Measurements from ENCODE around the gene PLGRKT.
"Not testable (repeated sequence)": the region's sequence is repeated elsewhere in the genome, so short reads cannot be mapped to it uniquely, and the experiment has no call there.

PLGRKT gene

GRCh38 chr9:5402217-5402616 is 35.5 kb downstream of the PLGRKT start:
- peaks cover 10% of the 10 kb centered on the region for H3K4me1 ChIP-seq (ENCODE audit: insufficient read depth, low read length, poor library complexity, severe bottlenecking)
- H2AFZ ChIP-seq (ENCODE audit: low read length): no peak overlapping the region
- peak overlapping the region; percentile 10 for H3K4me2 ChIP-seq (ENCODE audit: low read depth, low read length, poor library complexity, severe bottlenecking)
- no peaks in the 10 kb centered on the region for H4K20me1 ChIP-seq (ENCODE audit: insufficient read depth, low read length, poor library complexity, severe bottlenecking)
- H3F3A ChIP-seq (ENCODE audit: low read depth): no peaks in the 10 kb centered on the region
- H3K9me3 ChIP-seq (ENCODE audit: insufficient read depth, low read depth, low read length): no peaks in the 10 kb centered on the region
- H3K79me2 ChIP-seq (ENCODE audit: insufficient read depth, low read length): no peaks in the 10 kb centered on the region
- no peak for TF ChIP-seq EZH2phosphoT487 (IDR thresholded peaks at IDR 0.05; ENCODE audit: borderline replicate concordance)
- 0 out of 2 replicates have a peak, but pooled peaks have one; percentile 24 for TF ChIP-seq CTCF (conservative IDR thresholded peaks at IDR 0.05; ENCODE audit: low read length)
- no peak overlapping the region for H3K9ac ChIP-seq (ENCODE audit: low read depth, low read length, poor library complexity, severe bottlenecking)
- H3K27me3 ChIP-seq (ENCODE audit: insufficient read depth, low read length, poor library complexity, severe bottlenecking): no peaks in the 10 kb centered on the region
- H3K9me2 ChIP-seq (replicated peaks; ENCODE audit: low read depth, low read length): no peaks in the 10 kb centered on the region
- no peak overlapping the region for H3K4me3 ChIP-seq (ENCODE audit: low read length, poor library complexity, severe bottlenecking)
- no peaks in the 10 kb centered on the region for H3K36me3 ChIP-seq (ENCODE audit: insufficient read depth, low read length)

GRCh38 chr9:5397547-5397946 is 40.2 kb downstream of the PLGRKT start:
- not testable (repeated sequence) for H3K36me3 ChIP-seq (ENCODE audit: insufficient read depth, low read length); H3K27me3 ChIP-seq (ENCODE audit: insufficient read depth, low read length, poor library complexity, severe bottlenecking); H3K4me3 ChIP-seq (ENCODE audit: low read length, poor library complexity, severe bottlenecking); H4K20me1 ChIP-seq (ENCODE audit: insufficient read depth, low read length, poor library complexity, severe bottlenecking); H3K4me2 ChIP-seq (ENCODE audit: low read depth, low read length, poor library complexity, severe bottlenecking); H3K9ac ChIP-seq (ENCODE audit: low read depth, low read length, poor library complexity, severe bottlenecking); H3K9me3 ChIP-seq (ENCODE audit: insufficient read depth, low read depth, low read length); H3K79me2 ChIP-seq (ENCODE audit: insufficient read depth, low read length); H3K9me2 ChIP-seq (replicated peaks; ENCODE audit: low read depth, low read length); H3K4me1 ChIP-seq (ENCODE audit: insufficient read depth, low read length, poor library complexity, severe bottlenecking); H3F3A ChIP-seq (ENCODE audit: low read depth); H2AFZ ChIP-seq (ENCODE audit: low read length)

- Histone ChIP-seq H3K4me1 (ENCODE audit: insufficient read depth, low read length, poor library complexity, severe bottlenecking) (peaks cover 2% of the 10 kb centered on the region), H3F3A (ENCODE audit: low read depth) (no peaks in the 10 kb centered on the region), H2AFZ (ENCODE audit: low read length) (no peak overlapping the region), H3K36me3 (ENCODE audit: insufficient read depth, low read length) (no peaks in the 10 kb centered on the region), H3K27me3 (ENCODE audit: insufficient read depth, low read length, poor library complexity, severe bottlenecking) (no peaks in the 10 kb centered on the region), H3K4me3 (ENCODE audit: low read length, poor library complexity, severe bottlenecking) (no peak overlapping the region), H3K9ac (ENCODE audit: low read depth, low read length, poor library complexity, severe bottlenecking) (no peak overlapping the region), H3K4me2 (ENCODE audit: low read depth, low read length, poor library complexity, severe bottlenecking) (no peak overlapping the region), H4K20me1 (ENCODE audit: insufficient read depth, low read length, poor library complexity, severe bottlenecking) (no peaks in the 10 kb centered on the region), H3K9me3 (ENCODE audit: insufficient read depth, low read depth, low read length) (no peaks in the 10 kb centered on the region), H3K9me2 (replicated peaks; ENCODE audit: low read depth, low read length) (no peaks in the 10 kb centered on the region), H3K79me2 (ENCODE audit: insufficient read depth, low read length) (no peaks in the 10 kb centered on the region)
- TF ChIP-seq EZH2phosphoT487 (IDR thresholded peaks at IDR 0.05; ENCODE audit: borderline replicate concordance) (no peak), CTCF (conservative IDR thresholded peaks at IDR 0.05; ENCODE audit: low read length) (no peak)
These were observed 42.3 kb downstream of the PLGRKT start for GRCh38 chr9:5395428-5395827.

- peaks cover 15% of the 10 kb centered on the region for H3K4me1 ChIP-seq (ENCODE audit: insufficient read depth, low read length, poor library complexity, severe bottlenecking)
- H3K4me2 ChIP-seq (ENCODE audit: low read depth, low read length, poor library complexity, severe bottlenecking): not testable (repeated sequence)
These were observed 43.7 kb downstream of the PLGRKT start for GRCh38 chr9:5393976-5394375.

More at GRCh38 chr9:5393976-5394375, 43.7 kb downstream of the PLGRKT start:
- H3K36me3 ChIP-seq (ENCODE audit: insufficient read depth, low read length); H3K9ac ChIP-seq (ENCODE audit: low read depth, low read length, poor library complexity, severe bottlenecking); H3K9me3 ChIP-seq (ENCODE audit: insufficient read depth, low read depth, low read length); H3K9me2 ChIP-seq (replicated peaks; ENCODE audit: low read depth, low read length); H3K27me3 ChIP-seq (ENCODE audit: insufficient read depth, low read length, poor library complexity, severe bottlenecking); H4K20me1 ChIP-seq (ENCODE audit: insufficient read depth, low read length, poor library complexity, severe bottlenecking); H3K4me3 ChIP-seq (ENCODE audit: low read length, poor library complexity, severe bottlenecking); H3F3A ChIP-seq (ENCODE audit: low read depth); H2AFZ ChIP-seq (ENCODE audit: low read length); H3K79me2 ChIP-seq (ENCODE audit: insufficient read depth, low read length): not testable (repeated sequence)
